K562 (cell line): ENCODE results near the gene MBNL1. TPM values are rescaled to one million over a fixed set of nuclear protein-coding genes. Genes with fewer than 3 reads are reported as not detected.

Experiments used
- ATAC-seq: fragments of 200-7000 bp; cut with Tn5 transposase; 3 replicates; pipeline ENCODE4 v1.9.1; 2020; ENCODE audit warnings: moderate library complexity
- BruUV-seq: library from RNA; stranded (reverse); fragments of 400-500 nt; replicated peaks from 2 replicates; lab custom pipeline; 2021; lab: Mats Ljungman, UMichigan
- CTCF ChIA-PET: fragments of 300-600 bp; formaldehyde crosslinking; extraction: SDS; loops from one replicate; lab custom pipeline; 2021; ENCODE audit warnings: low intra/inter-chr PET ratio; lab: Yijun Ruan, JAX
- POLR2A ChIA-PET: fragments of 300-600, 350-650 bp; sonication (Branson Sonifier 250); formaldehyde crosslinking; extraction: SDS; loops from one replicate; lab custom pipeline; 2021; ENCODE audit warnings: antibody characterized with exemption, inconsistent platforms; lab: Yijun Ruan, JAX
- DNase-seq, 4 experiments: peaks; one replicate each; pipeline versions ENCODE4 v3.0.0 to v3.0.0-alpha.2; 2011 to 2018; ENCODE audit warnings: low spot score in 3 of 4, mixed read lengths in 3 of 4; ENCODE audit errors: extremely low read depth in 1 of 4
- FAIRE-seq: peaks from 2 replicates; lab custom pipeline; 2011; peaks lifted over from hg19 to GRCh38; lab: Jason Lieb, UNC
- H2AFZ ChIP-seq: 2 replicates; pipeline ENCODE4 v1.6.0; 2011; ENCODE audit warnings: low read depth, low read length, control low read depth, inconsistent platforms
- H3K27ac ChIP-seq: fragments of 200-600 bp; 3 replicates; pipeline ENCODE4 v1.8.0; 2011; ENCODE audit warnings: low read depth, mild to moderate bottlenecking, control low read depth, inconsistent platforms, low read length, moderate library complexity, mixed read lengths; ENCODE audit errors: extremely low read depth
- H3K27me3 ChIP-seq, 2 experiments: fragments of 300-600 bp in 1 of 2; 2 replicates in 1 of 2; 3 replicates in 1 of 2; pipeline versions ENCODE4 v1.6.0 to v1.8.0; 2011; ENCODE audit warnings: inconsistent platforms in 2 of 2, low read length in 2 of 2, mild to moderate bottlenecking in 1 of 2, mixed read lengths in 1 of 2, moderate library complexity in 1 of 2; ENCODE audit not compliant: control insufficient read depth in 2 of 2, insufficient read depth in 2 of 2
- H3K36me3 ChIP-seq: fragments of 300-600 bp; 3 replicates; pipeline ENCODE4 v1.8.0; 2011; ENCODE audit warnings: mild to moderate bottlenecking, low read length, inconsistent platforms; ENCODE audit not compliant: control insufficient read depth, insufficient read depth
- H3K4me1 ChIP-seq, 2 experiments: fragments of 200-600 bp in 1 of 2; replicated peaks in 1 of 2; 2 replicates in 1 of 2; 3 replicates in 1 of 2; pipeline versions ENCODE4 v1.5.1 to v1.8.0; 2011; ENCODE audit warnings: inconsistent platforms in 2 of 2, low read length in 2 of 2, mild to moderate bottlenecking in 1 of 2, mixed read lengths in 1 of 2, moderate library complexity in 1 of 2; ENCODE audit not compliant: control insufficient read depth in 2 of 2, insufficient read depth in 2 of 2
- H3K4me2 ChIP-seq: 2 replicates; pipeline ENCODE4 v1.6.1; 2011; ENCODE audit warnings: low read length, control low read depth, inconsistent platforms, mixed read lengths; ENCODE audit not compliant: insufficient read depth
- H3K4me3 ChIP-seq: fragments of 200-600 bp; sonication (generic), shearing (Covaris generic); 2 replicates; pipeline ENCODE4 v1.5.1; 2016; ENCODE audit warnings: control low read depth, inconsistent platforms
- H3K79me2 ChIP-seq: fragments of 200-600 bp; 3 replicates; pipeline ENCODE4 v1.8.0; 2011; ENCODE audit warnings: low read length, inconsistent platforms; ENCODE audit not compliant: control insufficient read depth, insufficient read depth
- H3K9ac ChIP-seq, 2 experiments: 2 replicates each; pipeline versions ENCODE4 v1.6.0 to v1.6.1; 2011; ENCODE audit warnings: low read depth in 2 of 2, low read length in 2 of 2, control low read depth in 1 of 2, inconsistent platforms in 1 of 2, mild to moderate bottlenecking in 1 of 2, mixed read lengths in 1 of 2; ENCODE audit not compliant: insufficient read depth in 1 of 2
- H3K9me1 ChIP-seq: one replicate; pipeline ENCODE4 v1.6.0; 2011; ENCODE audit warnings: inconsistent platforms, mild to moderate bottlenecking, low read length, moderate library complexity; ENCODE audit not compliant: control insufficient read depth, insufficient read depth
- H3K9me3 ChIP-seq: replicated peaks from 2 replicates; pipeline ENCODE4 v1.5.1; 2011; ENCODE audit warnings: low read depth, low read length, inconsistent platforms; ENCODE audit not compliant: control insufficient read depth, insufficient read depth
- H4K20me1 ChIP-seq: replicated peaks from 2 replicates; pipeline ENCODE4 v1.6.1; 2011; ENCODE audit warnings: low read length, inconsistent platforms, mixed read lengths; ENCODE audit not compliant: control insufficient read depth, insufficient read depth
- E2F4 ChIP-seq: sonication (generic); formaldehyde crosslinking; IDR thresholded peaks from 2 replicates; pipeline ENCODE4 v1.8.0; 2022; ENCODE audit warnings: mild to moderate bottlenecking, low read depth, missing genetic modification reagents
- EGR1 ChIP-seq: fragments of 450-650 bp; conservative IDR thresholded peaks from 2 replicates; pipeline ENCODE4 v1.6.1; 2017; ENCODE audit warnings: mild to moderate bottlenecking
- HDAC6 ChIP-seq: IDR thresholded peaks from 2 replicates; pipeline ENCODE4 v1.6.1; 2012; ENCODE audit warnings: low read depth, mild to moderate bottlenecking, control low read depth, inconsistent platforms, low read length, moderate library complexity
- SPI1 ChIP-seq: IDR thresholded peaks from 2 replicates; pipeline ENCODE4 v1.6.1; 2011; ENCODE audit warnings: low read depth, low read length, control low read depth, borderline replicate concordance
- TARDBP ChIP-seq: fragments of 450-650 bp; IDR thresholded peaks from 2 replicates; pipeline ENCODE4 v1.6.1; 2016
- TSC22D4 ChIP-seq: fragments of 450-650 bp; IDR thresholded peaks from 2 replicates; pipeline ENCODE4 v1.6.1; 2016; ENCODE audit warnings: missing genetic modification characterization, missing biosample characterization, control low read depth
- ZNF431 ChIP-seq: sonication (generic); formaldehyde crosslinking; IDR thresholded peaks from 2 replicates; pipeline ENCODE4 v1.8.0; 2022; ENCODE audit warnings: mild to moderate bottlenecking, missing genetic modification reagents
- ZNF699 ChIP-seq: fragments of 250-450 bp; sonication (Bioruptor Pico); IDR thresholded peaks from 2 replicates; pipeline ENCODE4 v1.8.0; 2021; ENCODE audit warnings: mild to moderate bottlenecking, moderate library complexity; ENCODE audit not compliant: insufficient replicate concordance
- WGBS: fragments of 100-300 bp; shearing (Covaris generic); methylation state at CpG from one replicate; pipeline ENCODE4 v1.1.6; 2016; ENCODE audit warnings: low coverage, mixed read lengths; ENCODE audit not compliant: insufficient coverage; ENCODE audit errors: missing lambda C conversion rate; 5-methylcytosine and 5-hydroxymethylcytosine counted together
- in situ Hi-C: fragments of 300-500 bp; cut with MboI; formaldehyde crosslinking; loops from 4 replicates; pipeline ENCODE4 v1.15.0; 2018; ENCODE audit warnings: inconsistent platforms, mixed read lengths
- intact Hi-C: fragments of 100-400 bp; cut with micrococcal nuclease; formaldehyde crosslinking; loops from 2 replicates; pipeline ENCODE4 v1.14.2; 2022
- polyA plus RNA-seq, 8 experiments: library from polyadenylated mRNA; depleted of rRNA in 4 of 8; stranded (reverse) in 5 of 8; unstranded in 3 of 8; fragments of >200 nt; fragmentation: Nextera tagmentation in 2 of 8; fragmentation: Illumina TruSeq in 1 of 8; extraction: Ambion mirVana in 2 of 8; extraction: Trizol in 1 of 8; gene quantifications; 2 replicates each; pipeline versions ENCODE4 v1.2.1 to v1.2.3, GENCODE V29; 2011 to 2014; ENCODE audit warnings: inconsistent platforms in 1 of 8, missing spikeins in 1 of 8
- total RNA-seq, 7 experiments: library from RNA; depleted of rRNA in 6 of 7; stranded (reverse); fragments of >200 nt in 6 of 7; fragmentation: Illumina TruSeq in 2 of 7; extraction: Trizol in 2 of 7; gene quantifications; 2 replicates each; pipeline versions ENCODE4 v1.2.1 to v1.2.3, GENCODE V29; 2011 to 2021; ENCODE audit warnings: low replicate concordance in 1 of 7

MBNL1 gene
- total and polyA plus RNA-seq, 9 of the 15 experiments (the other 6 are each of a cell fraction or from before 2014, with no cell fraction given) = 70.3 to 243 (median 220) TPM

GRCh38 chr3:152438181-152438580 lies 169.5 kb downstream of the MBNL1 start:
- Histone ChIP-seq H3K9ac (no peak overlapping the region), H2AFZ (no peak overlapping the region), H3K27ac (no peak overlapping the region), H3K36me3 (peaks cover 67% of the 10 kb centered on the region), H3K4me1 (peaks cover 0 to 6% of the 10 kb centered on the region in 2 experiments; a peak in 3 of 5 replicates), H3K9me3 (no peaks in the 10 kb centered on the region), H3K9me1 (no peaks in the 10 kb centered on the region), H3K4me2 (no peak overlapping the region), H3K4me3 (no peak overlapping the region), H3K79me2 (peaks cover 96% of the 10 kb centered on the region), H4K20me1 (no peaks in the 10 kb centered on the region), H3K27me3 (no peaks in the 10 kb centered on the region)
- 95% methylated on average over 1 of the region's 1 CpG for WGBS
- no TSS peak for BruUV-seq
- no peak for FAIRE-seq
- TF ChIP-seq ZNF431 (CRISPR knock-in tag) (no peak), TARDBP (no peak), TSC22D4 (tag) (no peak), E2F4 (no peak), ZNF699 (CRISPR knock-in tag) (no peak), SPI1 (no peak), EGR1 (no peak), HDAC6 (no peak)
- intact Hi-C loops (no loop called here), in situ Hi-C loops (no loop called here)
- DNase-seq = no peak
- ChIA-PET POLR2A (interaction anchor here (0.7 kb wide), 1 partner anchor 466 kb away, joined by 3 read pairs; no protein-coding TSS in a partner anchor), CTCF (no interaction called here)
- no peak for ATAC-seq
